AG08395 (cell line): ENCODE measurements around the gene ROBO3.

ENCODE experiments used
- DNase-seq: peaks from one replicate; pipeline ENCODE4 v3.0.0; 2012; ENCODE audit warnings: mixed read lengths, low spot score

The ROBO3 gene

GRCh38 chr11:124892146-124892545 is 26.9 kb downstream of the ROBO3 start:
- DNase-seq = no peak

- DNase-seq = no peak
These were observed 27.7 kb downstream of the ROBO3 start for GRCh38 chr11:124892750-124893454.

- DNase-seq = no peak
These were observed 28.7 kb downstream of the ROBO3 start for GRCh38 chr11:124893781-124894401.

- DNase-seq = no peak
These were observed 29.6 kb downstream of the ROBO3 start for GRCh38 chr11:124894606-124895430.

GRCh38 chr11:124895471-124895971 is 30.3 kb downstream of the ROBO3 start:
- DNase-seq = no peak

- DNase-seq = no peak
These were observed 31.0 kb downstream of the ROBO3 start for GRCh38 chr11:124896071-124896750.

- no peak for DNase-seq
These were observed 31.7 kb downstream of the ROBO3 start for GRCh38 chr11:124896821-124897391.

GRCh38 chr11:124897674-124898262 is 32.5 kb downstream of the ROBO3 start, which contains the start of gene ROBO4:
TSS of gene ROBO4 (minus strand) at chr11:124897865. CDS start at chr11:124897795, 70 bp downstream.
- no peak for DNase-seq

- peak; percentile 77 for DNase-seq
These were observed 33.0 kb downstream of the ROBO3 start for GRCh38 chr11:124898263-124898680.

GRCh38 chr11:124898711-124899110 is 33.5 kb downstream of the ROBO3 start:
- DNase-seq = peak; percentile 65

- DNase-seq = no peak
These were observed 34.3 kb downstream of the ROBO3 start for GRCh38 chr11:124899383-124900145.

- DNase-seq = peak; percentile 92
These were observed 35.2 kb downstream of the ROBO3 start for GRCh38 chr11:124900464-124900863.

GRCh38 chr11:124902616-124903015 is 37.4 kb downstream of the ROBO3 start:
- DNase-seq = no peak

GRCh38 chr11:124915541-124916369 is 50.5 kb downstream of the ROBO3 start:
- no peak for DNase-seq

GRCh38 chr11:124916370-124916710 is 51.1 kb downstream of the ROBO3 start:
- DNase-seq = no peak

GRCh38 chr11:124917115-124917637 is 51.9 kb downstream of the ROBO3 start:
- no peak for DNase-seq

- no peak for DNase-seq
These were observed 53.7 kb downstream of the ROBO3 start, which contains the start of gene HEPN1 for GRCh38 chr11:124918950-124919349. TSS of gene HEPN1 (plus strand) at chr11:124919250.

GRCh38 chr11:124919898-124920297 is 54.7 kb downstream of the ROBO3 start:
- no peak for DNase-seq

GRCh38 chr11:124920356-124920755 is 55.1 kb downstream of the ROBO3 start:
- no peak for DNase-seq
